CD1c-positive myeloid dendritic cell (primary cell): Measurements from ENCODE around the gene MIER2.
A peak's percentile ranks its signal among the peaks of the same experiment; 100 is the strongest.
"Not testable (repeated sequence)": the region's sequence is repeated elsewhere in the genome, so short reads cannot be mapped to it uniquely, and the experiment has no call there.

ENCODE experiments used
- DNase-seq: peaks from one replicate; pipeline ENCODE4 v3.0.0-alpha.2; 2016; ENCODE audit errors: extremely low spot score

The MIER2 gene

DNA sequence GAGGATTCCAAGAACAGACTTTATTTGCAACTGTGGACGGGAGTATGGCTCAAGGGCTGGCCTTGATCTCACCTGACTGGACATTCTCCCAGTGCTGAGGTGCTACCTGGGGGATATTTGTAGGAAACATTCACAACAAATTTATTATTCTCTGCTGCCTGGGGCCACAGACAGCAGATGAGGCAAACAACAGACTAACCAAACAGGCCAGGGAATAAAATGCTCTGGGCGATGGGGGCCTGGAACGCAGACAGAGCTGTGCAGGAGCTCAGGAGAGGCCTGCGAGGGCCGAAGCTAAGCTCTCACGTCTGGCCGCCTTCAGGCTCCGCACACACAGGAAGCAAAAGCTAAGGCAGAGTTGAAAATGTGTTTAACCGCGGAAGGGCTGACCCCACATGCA, 61.2 kb downstream of the MIER2 start:
- DNase-seq, result no peak

DNA sequence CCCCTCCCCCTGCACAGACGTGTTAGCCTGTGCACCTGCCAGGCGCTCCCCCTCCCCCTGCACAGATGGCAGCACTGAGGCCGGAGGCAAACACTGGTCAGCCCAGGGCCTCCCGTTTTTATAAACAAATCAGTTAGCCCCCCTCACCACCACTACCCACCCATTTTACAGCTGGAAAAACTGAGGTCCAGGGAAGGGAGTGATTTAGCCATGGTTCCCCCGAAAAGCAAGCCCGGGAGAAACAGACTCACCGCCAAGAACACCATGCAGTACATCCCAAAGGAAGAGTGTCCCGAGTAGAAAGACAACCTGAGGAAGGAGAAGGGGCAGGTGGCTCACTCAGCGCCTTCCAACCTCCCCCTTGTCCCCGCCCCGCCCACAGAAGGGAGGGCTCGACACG, 62.1 kb downstream of the MIER2 start:
- no peak for DNase-seq

GRCh38 chr19:281992-282391, 62.6 kb downstream of the MIER2 start:
- DNase-seq, result no peak

- no peak for DNase-seq
These were observed 63.3 kb downstream of the MIER2 start for GRCh38 chr19:281156-281853.

DNA sequence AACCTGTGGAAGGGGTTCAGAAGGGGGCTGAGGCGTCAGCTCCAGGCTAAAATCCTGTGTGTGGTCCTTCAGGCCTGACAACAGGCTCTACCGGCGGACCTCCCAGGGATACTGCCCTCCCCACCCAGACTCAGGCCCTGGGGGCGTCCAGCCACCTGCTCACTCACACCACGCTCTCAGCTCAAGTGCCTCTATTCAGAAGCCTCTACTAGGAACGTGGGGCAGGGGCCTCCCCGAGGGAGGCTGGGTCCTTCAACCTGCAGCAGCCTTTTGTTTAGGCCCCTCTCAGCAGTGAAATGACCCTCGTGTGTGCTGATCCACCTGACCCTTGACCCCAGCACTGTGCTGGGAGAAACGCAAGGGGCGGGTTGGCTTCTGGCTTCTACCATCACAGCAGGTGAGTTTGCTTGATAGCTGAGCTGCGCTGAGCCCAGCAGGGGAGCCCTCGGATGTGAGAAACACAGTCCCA, 64.0 kb downstream of the MIER2 start:
- DNase-seq, result no peak

GRCh38 chr19:279656-280055, 64.9 kb downstream of the MIER2 start:
- DNase-seq, result no peak

GRCh38 chr19:279231-279630, 65.4 kb downstream of the MIER2 start:
- no peak for DNase-seq

DNA sequence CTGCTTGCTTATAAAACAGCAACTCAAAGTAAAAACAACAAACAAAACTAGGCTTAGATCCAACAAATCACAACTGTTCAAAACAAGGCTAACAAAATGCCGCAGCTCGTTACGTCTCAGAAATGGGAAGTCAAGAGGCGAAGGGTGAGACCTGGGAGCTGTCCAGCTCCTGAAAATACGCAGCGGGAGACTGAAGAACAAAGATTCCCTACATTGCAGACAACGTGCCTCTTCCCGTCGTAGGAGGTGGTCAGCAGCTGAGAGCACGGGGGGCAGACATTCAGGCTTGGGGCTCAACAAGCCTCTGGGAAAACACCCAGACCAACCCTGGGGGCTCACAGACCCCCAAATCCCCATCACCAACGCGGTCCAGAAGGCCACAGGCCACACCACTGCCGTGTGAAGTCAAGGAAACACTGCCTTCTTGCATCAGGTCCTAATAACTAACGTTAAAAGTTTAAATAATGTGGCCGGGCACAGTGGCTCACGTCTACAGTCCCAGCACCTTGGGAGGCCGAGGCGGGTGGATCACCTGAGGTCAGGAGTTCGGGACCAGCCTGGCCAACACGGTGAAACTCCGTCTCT, 66.9 kb downstream of the MIER2 start:
- DNase-seq, result peak; percentile 37

GRCh38 chr19:277131-277530, 67.5 kb downstream of the MIER2 start:
- DNase-seq, result no peak

GRCh38 chr19:275958-276646, 68.5 kb downstream of the MIER2 start:
- no peak for DNase-seq

- no peak for DNase-seq
These were observed 69.6 kb downstream of the MIER2 start for GRCh38 chr19:275000-275399.

DNA sequence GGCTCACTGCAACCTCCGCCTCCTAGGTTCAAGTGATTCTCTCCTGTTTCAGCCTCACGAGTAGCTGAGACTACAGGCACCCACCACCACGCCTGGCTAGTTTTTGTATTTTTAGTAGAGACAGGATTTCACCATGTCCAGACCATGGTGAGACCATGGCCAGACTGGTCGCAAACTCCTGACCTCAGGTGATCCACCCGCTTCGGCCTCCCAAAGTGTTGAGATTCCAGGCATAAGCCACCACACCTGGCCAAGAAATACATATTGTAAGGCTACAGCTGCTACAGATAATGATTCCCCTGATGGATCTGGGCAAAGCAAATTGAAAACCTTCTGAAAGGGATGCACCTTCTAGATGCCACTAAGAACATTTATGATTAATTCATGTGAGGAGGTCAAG, 71.2 kb downstream of the MIER2 start:
- DNase-seq, result no peak

- no peak for DNase-seq
These were observed 72.7 kb downstream of the MIER2 start for GRCh38 chr19:271856-272255.

- not testable (repeated sequence) for DNase-seq
These were observed 73.8 kb downstream of the MIER2 start for GRCh38 chr19:270766-271318.

- DNase-seq, result no peak
These were observed 75.4 kb downstream of the MIER2 start for GRCh38 chr19:269241-269640.

- no peak for DNase-seq
These were observed 82.5 kb downstream of the MIER2 start for GRCh38 chr19:262125-262524.

DNA sequence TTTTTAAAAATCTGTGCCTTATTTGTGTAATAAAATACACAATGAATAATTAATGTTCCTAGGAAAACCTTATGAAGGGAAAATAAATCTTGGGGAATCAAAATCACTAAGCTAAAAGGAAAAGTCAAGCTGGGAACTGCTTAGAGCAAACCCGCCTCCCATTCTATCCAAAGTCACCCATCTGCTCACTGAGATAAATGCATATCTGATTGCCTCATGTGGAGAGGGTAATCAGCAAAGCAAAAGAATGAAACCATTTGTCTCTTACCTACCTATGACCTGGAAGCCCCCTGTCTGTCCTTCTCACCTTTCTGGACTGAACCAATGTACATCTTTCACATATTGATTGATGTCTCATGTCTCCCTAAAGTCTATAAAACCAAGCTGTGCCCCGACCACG, 87.8 kb downstream of the MIER2 start:
- DNase-seq, result not testable (repeated sequence)
